WTC11 (cell line): ENCODE results near the gene SLC12A6. TPM values are rescaled to one million over a fixed set of nuclear protein-coding genes. Genes with fewer than 3 reads are reported as not detected.

ENCODE experiments used
- ATAC-seq: fragments of 200-7000 bp; cut with Tn5 transposase; 2 replicates; pipeline ENCODE4 v1.10.0; 2021; ENCODE audit warnings: mild to moderate bottlenecking, moderate library complexity
- CTCF ChIA-PET: fragments of 300-600 bp; sonication (Branson Sonifier 250); formaldehyde crosslinking; loops from one replicate; lab custom pipeline; 2021; ENCODE audit warnings: antibody characterized with exemption; lab: Charles Lee
- POLR2A ChIA-PET: fragments of 350-600 bp; sonication (Branson Sonifier 250); formaldehyde crosslinking; loops from one replicate; lab custom pipeline; 2021; ENCODE audit warnings: antibody characterized with exemption; lab: Charles Lee
- DNase-seq: peaks from one replicate; pipeline ENCODE4 v3.0.0; 2021; ENCODE audit warnings: low spot score
- H3K27ac Mint-ChIP-seq: 2 replicates; pipeline ENCODE4 v1.8.0; 2021; ENCODE audit warnings: mixed read lengths
- H3K27me3 Mint-ChIP-seq: 2 replicates; pipeline ENCODE4 v1.8.0; 2021; ENCODE audit warnings: low read depth, mild to moderate bottlenecking, moderate library complexity, mixed read lengths
- H3K36me3 Mint-ChIP-seq: 2 replicates; pipeline ENCODE4 v1.8.0; 2021; ENCODE audit warnings: mixed read lengths
- H3K4me1 Mint-ChIP-seq: 2 replicates; pipeline ENCODE4 v1.8.0; 2022; ENCODE audit warnings: mixed read lengths
- H3K4me3 Mint-ChIP-seq: 2 replicates; pipeline ENCODE4 v1.8.0; 2021; ENCODE audit warnings: mild to moderate bottlenecking, moderate library complexity, mixed read lengths
- H3K9me3 Mint-ChIP-seq: 2 replicates; pipeline ENCODE4 v1.8.0; 2021; ENCODE audit warnings: mixed read lengths
- ATF1 ChIP-seq: sonication (generic); formaldehyde crosslinking; IDR thresholded peaks from 2 replicates; pipeline ENCODE4 v1.8.1; 2023; ENCODE audit warnings: mild to moderate bottlenecking, moderate library complexity, missing genetic modification reagents
- CBFB ChIP-seq: sonication (generic); formaldehyde crosslinking; IDR thresholded peaks from 2 replicates; pipeline ENCODE4 v1.8.1; 2022; ENCODE audit warnings: mild to moderate bottlenecking, low read depth, missing genetic modification reagents
- GABPB1 ChIP-seq: sonication (generic); formaldehyde crosslinking; IDR thresholded peaks from 2 replicates; pipeline ENCODE4 v1.8.1; 2023; ENCODE audit warnings: mild to moderate bottlenecking, missing genetic modification reagents
- HMGA2 ChIP-seq: fragments of 250-450 bp; sonication (Bioruptor Pico); IDR thresholded peaks from 2 replicates; pipeline ENCODE4 v1.4.0; 2021; ENCODE audit warnings: mild to moderate bottlenecking, moderate library complexity
- JAZF1 ChIP-seq: fragments of 250-450 bp; sonication (Bioruptor Pico); IDR thresholded peaks from 2 replicates; pipeline ENCODE4 v1.9.0; 2021; ENCODE audit warnings: moderate library complexity, mild to moderate bottlenecking, inconsistent platforms
- NR3C1 ChIP-seq: sonication (generic); formaldehyde crosslinking; conservative IDR thresholded peaks from 2 replicates; pipeline ENCODE4 v1.8.1; 2023; ENCODE audit warnings: low read depth, mild to moderate bottlenecking, missing genetic modification reagents
- ZBTB21 ChIP-seq: sonication (generic); formaldehyde crosslinking; IDR thresholded peaks from 2 replicates; pipeline ENCODE4 v1.8.1; 2023; ENCODE audit warnings: mild to moderate bottlenecking, missing genetic modification reagents, borderline replicate concordance
- ZNF232 ChIP-seq: sonication (generic); formaldehyde crosslinking; IDR thresholded peaks from 2 replicates; pipeline ENCODE4 v1.8.0; 2022; ENCODE audit warnings: mild to moderate bottlenecking, missing genetic modification reagents
- ZNF317 ChIP-seq: sonication (generic); formaldehyde crosslinking; IDR thresholded peaks from 2 replicates; pipeline ENCODE4 v1.8.1; 2023; ENCODE audit warnings: low read depth, mild to moderate bottlenecking, moderate library complexity, missing genetic modification reagents, borderline replicate concordance
- ZNF396 ChIP-seq: fragments of 250-450 bp; sonication (Bioruptor Pico); IDR thresholded peaks from 2 replicates; pipeline ENCODE4 v1.8.0; 2021; ENCODE audit warnings: mild to moderate bottlenecking, moderate library complexity, borderline replicate concordance
- total RNA-seq: library from RNA; stranded (reverse); gene quantifications from 3 replicates; pipeline ENCODE4 v1.2.3, GENCODE V29; 2021
- TF ChIP-seq, protein P1 (sequence below): sonication (generic); formaldehyde crosslinking; IDR thresholded peaks from 2 replicates; pipeline ENCODE4 v1.8.1; 2023; ENCODE audit warnings: mild to moderate bottlenecking, missing genetic modification reagents, moderate library complexity
- TF ChIP-seq, protein P2 (sequence below): sonication (generic); formaldehyde crosslinking; IDR thresholded peaks from 2 replicates; pipeline ENCODE4 v1.8.0; 2022; ENCODE audit warnings: mild to moderate bottlenecking, missing genetic modification reagents
- TF ChIP-seq, protein P3 (sequence below): fragments of 250-450 bp; sonication (Bioruptor Pico); IDR thresholded peaks from 2 replicates; pipeline ENCODE4 v1.9.0; 2021; ENCODE audit warnings: moderate library complexity, mild to moderate bottlenecking, inconsistent platforms, borderline replicate concordance
- TF ChIP-seq, protein P4 (sequence below): sonication (generic); formaldehyde crosslinking; IDR thresholded peaks from 2 replicates; pipeline ENCODE4 v1.8.1; 2022; ENCODE audit warnings: low read depth, mild to moderate bottlenecking, moderate library complexity, missing genetic modification reagents, borderline replicate concordance
- TF ChIP-seq, protein P5 (sequence below): sonication (generic); formaldehyde crosslinking; IDR thresholded peaks from 2 replicates; pipeline ENCODE4 v1.8.1; 2022; ENCODE audit warnings: missing genetic modification reagents, borderline replicate concordance
- TF ChIP-seq, protein P6 (sequence below): sonication (generic); formaldehyde crosslinking; IDR thresholded peaks from 2 replicates; pipeline ENCODE4 v1.8.0; 2022; ENCODE audit warnings: mild to moderate bottlenecking, missing genetic modification reagents
- TF ChIP-seq, protein P7 (sequence below): sonication (generic); formaldehyde crosslinking; IDR thresholded peaks from 2 replicates; pipeline ENCODE4 v1.8.1; 2023; ENCODE audit warnings: mild to moderate bottlenecking, missing genetic modification reagents
- TF ChIP-seq, protein P8 (sequence below): fragments of 250-450 bp; sonication (Bioruptor Pico); IDR thresholded peaks from 2 replicates; pipeline ENCODE4 v1.8.0; 2021; ENCODE audit warnings: mild to moderate bottlenecking
- TF ChIP-seq, protein P9 (sequence below): sonication (generic); formaldehyde crosslinking; IDR thresholded peaks from 2 replicates; pipeline ENCODE4 v1.8.1; 2023; ENCODE audit warnings: mild to moderate bottlenecking, missing genetic modification reagents
- TF ChIP-seq, protein P10 (sequence below): sonication (generic); formaldehyde crosslinking; IDR thresholded peaks from 2 replicates; pipeline ENCODE4 v1.8.1; 2022; ENCODE audit warnings: mild to moderate bottlenecking, moderate library complexity, missing genetic modification reagents

Gene SLC12A6
- total RNA-seq, 1 experiment from 2014 or later, result 16.2 TPM

DNA sequence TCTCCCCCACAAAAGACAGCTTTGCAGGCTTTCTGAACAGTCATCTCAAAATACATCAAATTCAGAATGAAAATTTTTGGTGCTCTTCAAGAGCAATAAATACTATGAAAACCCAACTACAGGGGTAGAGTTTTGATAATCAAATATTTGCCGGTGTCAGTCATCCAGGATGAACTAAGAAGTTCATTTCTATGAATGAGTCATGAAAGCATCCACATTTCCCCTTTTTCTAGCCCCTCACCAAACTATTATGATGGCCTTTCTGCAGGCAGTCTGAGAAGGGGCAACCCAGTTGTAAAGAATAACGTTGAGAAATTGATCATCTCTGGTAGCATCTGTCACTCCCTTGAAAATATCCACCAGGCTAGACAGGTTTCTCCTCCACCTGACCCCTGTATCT lies 32.5 kb upstream of the SLC12A6 start:
- CTCF ChIA-PET, result no interaction called here
- Mint-ChIP-seq H3K27me3 (no peaks in the 10 kb centered on the region; the same call in 1 of the 2 replicates), H3K4me1 (peaks cover 20% of the 10 kb centered on the region), H3K4me3 (no peak overlapping the region), H3K9me3 (peaks cover 23% of the 10 kb centered on the region), H3K27ac (no peak overlapping the region), H3K36me3 (peaks cover 12% of the 10 kb centered on the region)
- TF ChIP-seq, protein P1, sequence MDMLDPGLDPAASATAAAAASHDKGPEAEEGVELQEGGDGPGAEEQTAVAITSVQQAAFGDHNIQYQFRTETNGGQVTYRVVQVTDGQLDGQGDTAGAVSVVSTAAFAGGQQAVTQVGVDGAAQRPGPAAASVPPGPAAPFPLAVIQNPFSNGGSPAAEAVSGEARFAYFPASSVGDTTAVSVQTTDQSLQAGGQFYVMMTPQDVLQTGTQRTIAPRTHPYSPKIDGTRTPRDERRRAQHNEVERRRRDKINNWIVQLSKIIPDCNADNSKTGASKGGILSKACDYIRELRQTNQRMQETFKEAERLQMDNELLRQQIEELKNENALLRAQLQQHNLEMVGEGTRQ (CRISPR knock-in tag), result no peak
- TF ChIP-seq, protein P2, sequence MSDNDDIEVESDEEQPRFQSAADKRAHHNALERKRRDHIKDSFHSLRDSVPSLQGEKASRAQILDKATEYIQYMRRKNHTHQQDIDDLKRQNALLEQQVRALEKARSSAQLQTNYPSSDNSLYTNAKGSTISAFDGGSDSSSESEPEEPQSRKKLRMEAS (CRISPR knock-in tag), result no peak
- TF ChIP-seq, protein P3, sequence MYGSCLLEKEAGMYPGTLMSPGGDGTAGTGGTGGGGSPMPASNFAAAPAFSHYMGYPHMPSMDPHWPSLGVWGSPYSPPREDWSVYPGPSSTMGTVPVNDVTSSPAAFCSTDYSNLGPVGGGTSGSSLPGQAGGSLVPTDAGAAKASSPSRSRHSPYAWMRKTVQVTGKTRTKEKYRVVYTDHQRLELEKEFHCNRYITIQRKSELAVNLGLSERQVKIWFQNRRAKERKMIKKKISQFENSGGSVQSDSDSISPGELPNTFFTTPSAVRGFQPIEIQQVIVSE (CRISPR knock-in tag), result no peak
- no peak for TF ChIP-seq NR3C1 (CRISPR knock-in tag)
- TF ChIP-seq ZNF232 (CRISPR knock-in tag), result no peak
- TF ChIP-seq, protein P4, sequence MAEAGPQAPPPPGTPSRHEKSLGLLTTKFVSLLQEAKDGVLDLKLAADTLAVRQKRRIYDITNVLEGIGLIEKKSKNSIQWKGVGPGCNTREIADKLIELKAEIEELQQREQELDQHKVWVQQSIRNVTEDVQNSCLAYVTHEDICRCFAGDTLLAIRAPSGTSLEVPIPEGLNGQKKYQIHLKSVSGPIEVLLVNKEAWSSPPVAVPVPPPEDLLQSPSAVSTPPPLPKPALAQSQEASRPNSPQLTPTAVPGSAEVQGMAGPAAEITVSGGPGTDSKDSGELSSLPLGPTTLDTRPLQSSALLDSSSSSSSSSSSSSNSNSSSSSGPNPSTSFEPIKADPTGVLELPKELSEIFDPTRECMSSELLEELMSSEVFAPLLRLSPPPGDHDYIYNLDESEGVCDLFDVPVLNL, result no peak
- TF ChIP-seq ZNF396 (CRISPR knock-in tag), result no peak
- TF ChIP-seq GABPB1 (CRISPR knock-in tag), result no peak
- no peak for TF ChIP-seq ATF1 (CRISPR knock-in tag)
- TF ChIP-seq, protein P5, sequence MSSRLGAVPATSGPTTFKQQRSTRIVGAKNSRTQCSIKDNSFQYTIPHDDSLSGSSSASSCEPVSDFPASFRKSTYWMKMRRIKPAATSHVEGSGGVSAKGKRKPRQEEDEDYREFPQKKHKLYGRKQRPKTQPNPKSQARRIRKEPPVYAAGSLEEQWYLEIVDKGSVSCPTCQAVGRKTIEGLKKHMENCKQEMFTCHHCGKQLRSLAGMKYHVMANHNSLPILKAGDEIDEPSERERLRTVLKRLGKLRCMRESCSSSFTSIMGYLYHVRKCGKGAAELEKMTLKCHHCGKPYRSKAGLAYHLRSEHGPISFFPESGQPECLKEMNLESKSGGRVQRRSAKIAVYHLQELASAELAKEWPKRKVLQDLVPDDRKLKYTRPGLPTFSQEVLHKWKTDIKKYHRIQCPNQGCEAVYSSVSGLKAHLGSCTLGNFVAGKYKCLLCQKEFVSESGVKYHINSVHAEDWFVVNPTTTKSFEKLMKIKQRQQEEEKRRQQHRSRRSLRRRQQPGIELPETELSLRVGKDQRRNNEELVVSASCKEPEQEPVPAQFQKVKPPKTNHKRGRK, result no peak
- TF ChIP-seq, protein P6, sequence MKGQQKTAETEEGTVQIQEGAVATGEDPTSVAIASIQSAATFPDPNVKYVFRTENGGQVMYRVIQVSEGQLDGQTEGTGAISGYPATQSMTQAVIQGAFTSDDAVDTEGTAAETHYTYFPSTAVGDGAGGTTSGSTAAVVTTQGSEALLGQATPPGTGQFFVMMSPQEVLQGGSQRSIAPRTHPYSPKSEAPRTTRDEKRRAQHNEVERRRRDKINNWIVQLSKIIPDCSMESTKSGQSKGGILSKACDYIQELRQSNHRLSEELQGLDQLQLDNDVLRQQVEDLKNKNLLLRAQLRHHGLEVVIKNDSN (CRISPR knock-in tag), result no peak
- TF ChIP-seq JAZF1, result no peak
- TF ChIP-seq, protein P7, sequence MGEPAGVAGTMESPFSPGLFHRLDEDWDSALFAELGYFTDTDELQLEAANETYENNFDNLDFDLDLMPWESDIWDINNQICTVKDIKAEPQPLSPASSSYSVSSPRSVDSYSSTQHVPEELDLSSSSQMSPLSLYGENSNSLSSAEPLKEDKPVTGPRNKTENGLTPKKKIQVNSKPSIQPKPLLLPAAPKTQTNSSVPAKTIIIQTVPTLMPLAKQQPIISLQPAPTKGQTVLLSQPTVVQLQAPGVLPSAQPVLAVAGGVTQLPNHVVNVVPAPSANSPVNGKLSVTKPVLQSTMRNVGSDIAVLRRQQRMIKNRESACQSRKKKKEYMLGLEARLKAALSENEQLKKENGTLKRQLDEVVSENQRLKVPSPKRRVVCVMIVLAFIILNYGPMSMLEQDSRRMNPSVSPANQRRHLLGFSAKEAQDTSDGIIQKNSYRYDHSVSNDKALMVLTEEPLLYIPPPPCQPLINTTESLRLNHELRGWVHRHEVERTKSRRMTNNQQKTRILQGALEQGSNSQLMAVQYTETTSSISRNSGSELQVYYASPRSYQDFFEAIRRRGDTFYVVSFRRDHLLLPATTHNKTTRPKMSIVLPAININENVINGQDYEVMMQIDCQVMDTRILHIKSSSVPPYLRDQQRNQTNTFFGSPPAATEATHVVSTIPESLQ (CRISPR knock-in tag), result no peak
- no peak for TF ChIP-seq CBFB (CRISPR knock-in tag)
- DNase-seq (no peak), ATAC-seq (no peak)
- POLR2A ChIA-PET, result no interaction called here

DNA sequence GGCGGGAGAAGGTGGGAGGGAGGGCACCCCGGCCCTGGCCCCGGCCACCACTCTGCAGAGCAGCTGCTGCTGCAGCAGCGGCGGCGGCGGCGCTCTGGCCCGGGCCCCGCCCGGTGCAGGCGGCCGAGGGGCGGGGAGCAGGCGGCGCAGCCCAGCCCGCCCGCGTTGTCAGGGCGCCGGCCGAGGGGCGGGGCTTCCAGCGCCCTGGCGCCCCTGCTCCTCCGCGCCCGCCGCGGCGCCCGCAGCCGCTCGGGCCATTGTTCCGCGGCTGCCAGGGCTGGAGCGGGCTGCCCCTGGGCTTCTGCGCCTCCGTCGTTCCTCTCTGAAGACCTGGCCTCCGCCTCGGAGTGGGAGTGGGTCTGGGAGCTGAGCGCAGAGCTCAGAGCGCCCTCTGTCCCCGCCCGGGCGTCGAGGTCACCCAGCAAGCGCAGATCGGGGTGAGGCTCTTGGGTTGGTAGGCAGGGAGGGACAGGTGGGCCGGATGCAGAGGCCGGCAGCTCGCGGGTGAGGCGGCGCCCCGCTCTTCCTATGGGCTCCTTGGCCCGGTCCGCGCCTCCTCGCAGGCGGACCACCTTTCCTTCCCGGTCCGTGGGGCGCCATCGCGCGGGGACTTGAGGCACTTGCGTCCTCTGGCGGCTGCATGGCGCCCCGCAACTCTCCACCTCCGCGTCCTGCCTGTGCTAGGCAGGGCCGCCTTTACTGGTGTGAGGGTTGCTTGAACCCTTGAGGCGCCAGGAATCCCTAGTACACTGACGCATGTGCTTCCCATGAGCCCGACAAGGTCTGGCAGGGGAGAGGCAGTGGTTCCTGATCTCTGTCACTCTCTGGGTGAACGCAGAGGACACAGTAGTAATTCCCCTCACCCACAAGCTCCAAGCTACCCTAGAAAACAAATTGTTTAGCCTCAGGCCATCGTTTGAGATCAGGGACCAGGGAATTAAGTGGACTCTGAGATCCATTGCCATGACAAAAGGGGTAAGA lies 29.8 kb upstream of the SLC12A6 start, which contains the start of gene LPCAT4:
TSS of gene LPCAT4 (minus strand) at position 96 of the 981 bp plus-strand sequence. CDS start 96 bp downstream, outside the sequence.
- DNase-seq (peak; percentile 86), ATAC-seq (peak; percentile 77)
- Mint-ChIP-seq H3K9me3 (peaks cover 6% of the 10 kb centered on the region), H3K4me1 (peaks cover 17% of the 10 kb centered on the region), H3K36me3 (peaks cover 10% of the 10 kb centered on the region), H3K27me3 (no peaks in the 10 kb centered on the region; the same call in 1 of the 2 replicates), H3K27ac (peak within 1 kb of the TSS; percentile 95), H3K4me3 (peak within 1 kb of the TSS; percentile 96)
- CTCF ChIA-PET, result interaction anchor here (0.7 to 2.9 kb wide), 17 partner anchors 9 to 258 kb away, joined by 3 to 27 read pairs (median 4); partner anchors contain the start of genes GOLGA8B, KATNBL1, NOP10 and NUTM1
- POLR2A ChIA-PET, result interaction anchor here (0.7 to 2.6 kb wide), 7 partner anchors 9 to 266 kb away, joined by 3 to 9 read pairs (median 4); partner anchors contain the start of genes EMC7, GOLGA8B, NOP10 and NUTM1
- 0 out of 2 replicates have a peak, but pooled peaks have one; percentile 11 for TF ChIP-seq ZNF317 (CRISPR knock-in tag)
- TF ChIP-seq HMGA2, result no peak
- TF ChIP-seq, protein P8, sequence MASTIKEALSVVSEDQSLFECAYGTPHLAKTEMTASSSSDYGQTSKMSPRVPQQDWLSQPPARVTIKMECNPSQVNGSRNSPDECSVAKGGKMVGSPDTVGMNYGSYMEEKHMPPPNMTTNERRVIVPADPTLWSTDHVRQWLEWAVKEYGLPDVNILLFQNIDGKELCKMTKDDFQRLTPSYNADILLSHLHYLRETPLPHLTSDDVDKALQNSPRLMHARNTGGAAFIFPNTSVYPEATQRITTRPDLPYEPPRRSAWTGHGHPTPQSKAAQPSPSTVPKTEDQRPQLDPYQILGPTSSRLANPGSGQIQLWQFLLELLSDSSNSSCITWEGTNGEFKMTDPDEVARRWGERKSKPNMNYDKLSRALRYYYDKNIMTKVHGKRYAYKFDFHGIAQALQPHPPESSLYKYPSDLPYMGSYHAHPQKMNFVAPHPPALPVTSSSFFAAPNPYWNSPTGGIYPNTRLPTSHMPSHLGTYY (CRISPR knock-in tag), result no peak
- TF ChIP-seq, protein P9, sequence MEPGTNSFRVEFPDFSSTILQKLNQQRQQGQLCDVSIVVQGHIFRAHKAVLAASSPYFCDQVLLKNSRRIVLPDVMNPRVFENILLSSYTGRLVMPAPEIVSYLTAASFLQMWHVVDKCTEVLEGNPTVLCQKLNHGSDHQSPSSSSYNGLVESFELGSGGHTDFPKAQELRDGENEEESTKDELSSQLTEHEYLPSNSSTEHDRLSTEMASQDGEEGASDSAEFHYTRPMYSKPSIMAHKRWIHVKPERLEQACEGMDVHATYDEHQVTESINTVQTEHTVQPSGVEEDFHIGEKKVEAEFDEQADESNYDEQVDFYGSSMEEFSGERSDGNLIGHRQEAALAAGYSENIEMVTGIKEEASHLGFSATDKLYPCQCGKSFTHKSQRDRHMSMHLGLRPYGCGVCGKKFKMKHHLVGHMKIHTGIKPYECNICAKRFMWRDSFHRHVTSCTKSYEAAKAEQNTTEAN (CRISPR knock-in tag), result peak; percentile 91
- no peak for TF ChIP-seq ZBTB21
- TF ChIP-seq, protein P10, sequence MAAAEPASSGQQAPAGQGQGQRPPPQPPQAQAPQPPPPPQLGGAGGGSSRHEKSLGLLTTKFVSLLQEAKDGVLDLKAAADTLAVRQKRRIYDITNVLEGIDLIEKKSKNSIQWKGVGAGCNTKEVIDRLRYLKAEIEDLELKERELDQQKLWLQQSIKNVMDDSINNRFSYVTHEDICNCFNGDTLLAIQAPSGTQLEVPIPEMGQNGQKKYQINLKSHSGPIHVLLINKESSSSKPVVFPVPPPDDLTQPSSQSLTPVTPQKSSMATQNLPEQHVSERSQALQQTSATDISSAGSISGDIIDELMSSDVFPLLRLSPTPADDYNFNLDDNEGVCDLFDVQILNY (CRISPR knock-in tag), result peak; percentile 41; the same call in 1 of the 2 replicates
